GM18861 (cell line): ENCODE measurements around the gene GPR89A.
"Not testable (repeated sequence)": the region's sequence is repeated elsewhere in the genome, so short reads cannot be mapped to it uniquely, and the experiment has no call there.

Source experiments
- ATAC-seq: cut with Tn5 transposase; IDR thresholded peaks from one replicate; pipeline ENCODE4 v1.9.1; 2021; ENCODE audit not compliant: unreplicated experiment

The GPR89A gene

DNA sequence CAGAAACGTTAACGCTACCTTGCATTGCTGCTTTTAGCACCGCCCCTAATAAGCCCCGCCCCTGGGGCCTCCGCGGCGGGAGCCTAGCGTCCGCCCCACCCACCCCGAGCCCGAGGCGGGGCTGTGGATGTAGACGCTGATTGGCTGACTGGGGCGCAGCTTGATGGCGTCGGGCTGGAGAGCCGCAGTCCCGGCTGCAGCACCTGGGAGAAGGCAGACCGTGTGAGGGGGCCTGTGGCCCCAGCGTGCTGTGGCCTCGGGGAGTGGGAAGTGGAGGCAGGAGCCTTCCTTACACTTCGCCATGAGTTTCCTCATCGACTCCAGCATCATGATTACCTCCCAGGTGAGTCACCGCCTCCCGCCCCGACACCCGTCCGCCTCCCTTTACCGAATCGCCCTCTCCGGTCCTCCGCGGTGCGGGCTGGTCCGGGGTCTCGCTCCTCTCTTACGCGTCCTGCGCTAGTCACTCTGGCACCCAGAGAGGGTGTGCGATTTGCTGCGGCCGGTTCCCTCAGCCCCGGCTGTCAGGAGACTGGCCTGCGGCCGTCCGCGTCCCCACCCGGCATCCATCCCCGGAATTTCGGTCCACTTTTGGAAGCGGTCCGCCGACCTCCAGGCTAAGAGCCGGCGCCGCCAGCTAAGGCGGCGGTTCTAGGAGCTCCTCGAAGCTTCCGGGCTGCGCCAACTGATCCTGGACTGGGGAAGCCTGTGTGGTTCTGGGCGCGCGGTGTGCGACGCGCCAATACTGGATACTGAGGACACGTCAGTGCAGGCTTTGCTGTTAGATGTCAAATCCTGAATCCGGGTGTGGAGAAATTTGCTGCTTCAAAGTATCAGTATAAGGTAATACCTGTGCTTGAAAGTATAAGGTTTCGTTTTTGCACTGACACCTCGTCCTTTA is at the start of gene GPR89A:
Gene GPR89A (plus strand): TSS at position 156 of the 901 bp plus-strand sequence. CDS start 146 bp downstream, at position 302.
- ATAC-seq = peak; percentile 85

DNA sequence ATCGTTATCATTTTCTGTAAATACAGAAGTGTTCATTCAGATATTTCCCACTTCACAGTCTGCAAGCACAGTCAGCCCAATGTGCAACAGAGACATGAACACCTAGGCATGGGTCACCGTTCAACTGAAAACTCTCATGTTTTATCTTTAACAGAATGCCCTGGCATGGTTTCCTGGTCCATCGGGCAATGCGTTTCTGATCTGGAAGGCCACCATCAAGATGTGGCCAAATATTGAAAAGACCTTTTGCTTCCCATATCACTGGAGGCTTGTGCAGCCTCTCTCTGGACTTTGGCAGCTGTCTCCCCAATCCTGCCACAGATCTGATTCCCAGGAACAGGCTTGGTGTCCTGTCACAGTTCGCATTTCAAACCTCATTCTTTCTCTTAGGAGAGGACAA is 21.0 kb upstream of the GPR89A start:
- ATAC-seq = not testable (repeated sequence)

DNA sequence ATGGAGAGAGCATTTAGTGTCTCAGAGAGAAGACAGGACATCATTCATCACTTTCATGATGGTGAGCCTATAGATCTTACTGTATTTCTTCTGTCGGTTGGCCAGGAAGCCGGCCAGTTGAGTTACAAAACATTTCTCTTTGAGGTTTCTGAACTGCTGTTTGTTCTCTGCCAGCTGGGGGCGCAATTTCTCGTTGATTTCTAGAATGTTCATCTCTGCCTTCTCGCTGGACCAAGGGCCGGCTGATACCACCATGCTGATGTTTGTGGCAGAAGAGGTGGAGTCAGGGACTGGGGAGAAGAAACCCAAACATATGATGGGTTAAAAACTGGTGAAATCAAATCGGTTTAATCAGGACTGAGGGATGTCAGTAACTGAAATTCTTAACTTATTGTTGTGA is 17.0 kb upstream of the GPR89A start:
- ATAC-seq = not testable (repeated sequence)

DNA sequence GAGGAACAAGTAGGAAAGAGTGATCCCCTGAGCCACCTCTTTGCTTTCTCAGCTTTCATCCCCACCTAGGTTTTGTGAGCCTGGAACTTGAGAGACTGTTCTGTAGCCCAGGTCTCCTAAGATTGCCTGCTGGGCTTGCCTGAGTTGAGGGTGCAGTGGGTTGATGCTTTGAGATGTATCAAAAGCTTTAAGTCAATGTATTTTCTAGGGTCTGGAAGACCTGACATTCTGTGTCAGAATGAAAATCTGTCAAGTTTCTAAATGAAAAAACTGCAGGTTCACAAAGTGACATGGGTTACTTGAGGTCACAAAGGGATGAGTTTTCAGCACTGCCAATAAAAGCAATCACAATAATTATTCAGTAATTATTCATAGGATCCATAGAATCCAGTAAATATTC is 15.4 kb upstream of the GPR89A start:
- not testable (repeated sequence) for ATAC-seq

DNA sequence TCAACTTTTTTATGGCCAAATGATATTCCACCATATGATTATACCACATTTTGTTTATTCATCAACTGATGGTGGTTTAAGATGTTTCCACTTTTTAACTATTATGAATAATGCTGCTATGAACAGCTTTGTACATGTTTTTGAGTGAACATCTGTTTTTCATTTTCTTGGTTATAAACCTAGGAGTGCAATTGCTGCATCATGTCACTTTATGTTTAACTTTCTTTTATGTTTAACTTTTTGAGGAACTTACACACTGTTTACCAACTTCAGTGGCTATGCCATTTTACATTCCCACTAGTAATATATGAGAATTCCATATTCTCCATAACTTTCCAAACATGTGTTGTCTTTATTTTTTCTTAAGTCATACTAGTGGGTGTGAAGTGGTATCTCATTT is 12.4 kb upstream of the GPR89A start:
- ATAC-seq = not testable (repeated sequence)

DNA sequence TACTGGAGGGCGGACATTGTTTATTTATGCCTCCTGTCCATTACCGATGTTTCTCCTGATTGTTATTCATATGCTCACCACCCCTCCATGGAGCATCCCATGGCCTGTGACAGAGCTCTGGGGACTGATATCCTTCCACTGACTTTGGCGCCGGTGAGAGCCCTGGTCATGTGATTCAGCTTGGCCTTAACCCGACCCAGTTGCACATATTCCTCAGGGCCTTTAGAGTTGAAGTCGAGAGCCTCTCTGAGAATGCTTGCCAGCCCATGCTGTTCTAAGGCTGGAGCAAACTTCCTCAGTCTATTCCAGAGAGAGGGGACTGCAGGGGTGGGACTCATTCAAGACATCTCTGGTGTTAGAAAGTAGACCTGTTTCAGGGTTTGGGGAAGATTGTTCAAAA is 11.6 kb upstream of the GPR89A start:
- ATAC-seq = not testable (repeated sequence)

DNA sequence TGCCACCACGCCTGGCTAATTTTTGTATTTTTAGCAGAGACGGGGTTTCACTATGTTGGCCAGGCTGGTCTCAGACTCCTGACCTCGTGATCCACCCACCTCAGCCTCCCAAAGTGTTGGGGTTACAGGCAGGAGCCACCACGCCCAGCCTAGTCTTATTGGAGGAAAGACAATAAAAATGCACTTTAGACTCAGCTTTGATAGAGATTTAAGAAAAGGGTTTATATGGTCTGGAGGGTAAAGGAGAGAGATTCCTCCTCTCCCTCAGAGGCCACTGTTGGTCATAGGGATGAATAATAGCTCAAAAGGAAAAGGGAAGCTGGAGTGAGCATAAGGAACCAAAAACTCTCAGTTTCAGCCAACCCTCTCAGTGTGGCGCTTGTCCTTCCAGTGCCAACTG is 8.4 kb upstream of the GPR89A start:
- not testable (repeated sequence) for ATAC-seq

DNA sequence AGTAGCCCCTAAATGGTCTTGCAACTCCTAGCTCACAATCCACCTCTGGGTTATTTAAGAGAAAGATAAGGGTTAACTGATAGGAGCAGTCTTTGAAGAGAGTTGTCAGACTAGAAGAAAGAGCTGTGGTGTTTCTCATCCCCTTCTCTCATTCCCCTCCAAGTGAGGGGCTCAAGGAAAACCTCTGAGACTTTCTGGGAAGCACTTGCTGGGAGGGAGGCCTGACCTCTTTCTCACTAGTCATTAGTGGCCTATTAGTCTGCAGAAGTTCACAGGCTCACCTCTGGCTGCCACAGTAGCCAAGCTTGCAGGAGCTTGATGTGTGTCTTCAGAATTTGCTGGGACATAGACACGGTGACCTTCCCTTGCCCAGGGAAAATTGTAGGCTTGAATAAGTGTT is 6.2 kb upstream of the GPR89A start:
- ATAC-seq = no peak

DNA sequence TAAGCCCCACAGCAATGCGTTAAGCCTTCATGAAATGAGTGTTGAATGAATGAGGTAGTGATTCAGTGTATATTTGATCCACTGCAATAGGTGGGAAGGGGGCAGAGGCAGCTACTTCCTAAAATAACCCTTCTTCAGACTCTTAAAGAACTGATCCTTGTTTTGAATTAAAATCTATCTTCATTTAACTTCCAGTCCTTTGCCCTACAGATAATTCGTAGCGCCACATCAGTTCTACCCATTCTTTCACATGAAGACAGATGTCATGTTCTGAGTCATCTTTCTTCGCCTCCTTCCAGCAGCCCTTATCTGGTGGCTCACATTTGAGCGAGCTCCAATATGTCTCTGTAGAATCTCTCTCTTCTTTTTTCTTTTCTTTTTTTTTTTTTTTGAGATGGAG is 948 bp upstream of the GPR89A start:
- not testable (repeated sequence) for ATAC-seq

DNA sequence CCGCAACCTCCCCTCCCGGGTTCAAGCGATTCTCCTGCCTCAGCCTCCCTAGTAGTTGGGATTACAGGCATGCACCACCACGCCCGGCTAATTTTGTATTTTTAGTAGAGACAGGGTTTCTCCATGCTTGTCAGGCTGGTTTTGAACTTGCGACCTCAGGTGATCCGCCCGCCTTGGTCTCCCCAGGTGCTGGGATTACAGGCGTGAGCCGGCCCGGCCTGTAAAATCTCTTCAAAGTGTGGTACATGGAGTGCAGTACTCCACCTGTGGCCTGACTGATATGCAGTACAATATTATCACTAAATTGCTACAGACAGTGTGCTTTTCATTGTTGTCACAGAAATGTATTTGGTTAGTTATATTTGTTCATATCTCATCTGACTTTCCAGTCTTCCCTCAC is 499 bp upstream of the GPR89A start:
- not testable (repeated sequence) for ATAC-seq

DNA sequence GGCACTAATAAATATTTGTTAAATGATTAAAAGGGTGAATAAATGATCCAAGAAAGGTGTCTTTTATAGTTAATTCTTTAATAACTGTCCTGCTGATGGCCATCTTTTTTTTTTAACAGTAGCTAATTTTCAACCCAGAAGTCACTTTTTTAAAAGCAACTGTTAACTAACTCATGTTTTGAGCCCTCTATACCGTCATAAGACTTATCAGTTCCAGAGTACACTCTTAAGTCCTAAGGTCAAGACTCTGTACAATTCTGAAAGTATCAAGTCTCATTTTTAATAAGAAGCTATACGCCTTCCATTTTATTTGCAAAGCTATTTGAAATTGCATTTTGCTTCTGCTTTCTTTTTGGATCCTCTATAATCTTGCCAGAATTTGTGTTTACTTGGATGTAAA is 3.0 kb downstream of the GPR89A start:
- not testable (repeated sequence) for ATAC-seq

DNA sequence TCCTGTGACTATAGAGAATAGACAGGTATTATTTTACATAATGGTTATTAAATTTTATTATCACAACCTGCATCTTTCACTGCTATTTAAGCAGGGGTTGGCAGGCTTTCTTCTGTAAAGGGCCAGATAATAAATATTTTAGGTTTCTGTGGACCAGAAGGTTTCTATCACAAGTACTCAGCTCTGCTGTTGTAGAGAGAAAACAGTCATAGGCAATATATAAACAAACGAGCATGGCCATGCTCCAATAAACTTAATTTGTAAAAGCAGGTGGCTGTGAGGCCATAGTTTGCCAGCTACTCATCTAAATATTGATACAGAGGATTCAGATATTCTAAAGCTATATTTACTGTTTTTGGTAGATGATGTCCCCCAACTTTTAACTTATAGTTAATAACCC is 12.3 kb downstream of the GPR89A start:
- ATAC-seq = not testable (repeated sequence)

DNA sequence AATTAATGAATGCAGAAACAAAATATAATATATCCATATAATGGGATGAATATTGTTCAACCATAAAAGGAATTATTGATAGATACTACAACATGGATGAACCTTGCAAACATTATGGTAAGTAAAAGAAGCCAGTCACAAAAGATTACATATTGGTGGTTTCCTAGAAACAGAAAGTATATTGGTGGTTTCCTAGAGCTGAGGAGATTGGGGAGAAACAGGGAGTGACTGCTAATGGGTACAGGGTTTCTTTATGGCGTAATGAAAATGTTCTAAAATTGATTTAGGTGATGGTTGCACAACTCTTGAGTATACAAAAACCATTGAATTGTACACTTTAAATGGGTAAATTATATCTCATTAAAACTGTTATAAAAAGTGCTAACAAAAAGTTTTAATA is 14.4 kb downstream of the GPR89A start:
- not testable (repeated sequence) for ATAC-seq

DNA sequence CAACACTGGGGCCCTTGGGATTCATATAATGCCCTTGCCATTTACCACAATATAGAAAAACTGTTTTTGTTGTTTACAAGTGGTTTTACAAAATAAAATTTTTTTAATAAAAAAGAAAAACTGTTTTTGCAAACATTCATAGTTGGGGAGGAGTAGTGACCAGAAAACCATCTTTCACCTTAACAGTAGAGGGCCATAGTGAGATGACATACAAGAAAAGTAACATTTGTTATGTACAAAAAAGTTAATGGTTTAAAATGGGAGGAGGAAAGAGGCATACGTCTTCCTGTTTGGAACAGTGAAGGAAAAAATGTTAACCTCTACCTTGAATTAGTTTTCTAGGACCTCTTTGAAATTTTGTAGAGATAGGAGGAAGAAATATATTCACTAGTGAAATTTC is 28.4 kb downstream of the GPR89A start:
- ATAC-seq = not testable (repeated sequence)

DNA sequence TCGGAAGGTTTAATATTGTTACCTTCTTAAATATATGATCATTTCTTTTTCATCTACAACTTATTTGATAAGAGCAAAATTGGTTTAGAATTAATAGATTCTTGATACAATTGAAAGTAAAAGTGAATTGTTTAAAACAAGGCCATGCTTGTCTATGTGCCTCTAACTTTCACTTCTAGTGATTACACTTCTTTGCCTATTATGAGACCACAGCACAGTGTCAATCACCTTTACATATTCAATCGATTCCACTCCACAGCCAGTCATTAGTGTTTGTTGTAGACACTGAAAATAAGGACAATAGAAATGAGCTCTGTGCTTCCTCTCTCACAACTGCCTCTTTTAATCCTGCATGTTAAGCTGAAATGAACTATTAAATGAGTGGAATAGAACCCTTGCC is 34.1 kb downstream of the GPR89A start:
- not testable (repeated sequence) for ATAC-seq

DNA sequence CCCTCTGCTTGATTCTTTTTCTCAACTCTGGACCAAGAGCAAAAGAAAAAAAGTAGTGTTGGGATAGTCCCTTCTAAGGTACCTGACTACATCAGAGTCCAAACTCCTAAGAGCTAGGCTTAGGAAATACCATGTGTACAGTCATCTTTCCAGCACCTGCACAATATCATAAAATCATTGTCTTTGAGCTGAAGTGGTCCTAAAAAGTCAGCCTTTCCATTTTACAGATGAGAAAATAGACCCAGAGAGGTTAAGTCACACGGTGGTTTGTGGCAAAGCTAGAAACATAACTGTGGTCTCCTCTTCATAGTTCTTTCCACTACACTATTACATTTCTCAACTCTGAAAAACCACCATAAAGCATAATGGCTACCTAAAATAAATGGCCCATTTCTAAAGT is 36.2 kb downstream of the GPR89A start:
- not testable (repeated sequence) for ATAC-seq

DNA sequence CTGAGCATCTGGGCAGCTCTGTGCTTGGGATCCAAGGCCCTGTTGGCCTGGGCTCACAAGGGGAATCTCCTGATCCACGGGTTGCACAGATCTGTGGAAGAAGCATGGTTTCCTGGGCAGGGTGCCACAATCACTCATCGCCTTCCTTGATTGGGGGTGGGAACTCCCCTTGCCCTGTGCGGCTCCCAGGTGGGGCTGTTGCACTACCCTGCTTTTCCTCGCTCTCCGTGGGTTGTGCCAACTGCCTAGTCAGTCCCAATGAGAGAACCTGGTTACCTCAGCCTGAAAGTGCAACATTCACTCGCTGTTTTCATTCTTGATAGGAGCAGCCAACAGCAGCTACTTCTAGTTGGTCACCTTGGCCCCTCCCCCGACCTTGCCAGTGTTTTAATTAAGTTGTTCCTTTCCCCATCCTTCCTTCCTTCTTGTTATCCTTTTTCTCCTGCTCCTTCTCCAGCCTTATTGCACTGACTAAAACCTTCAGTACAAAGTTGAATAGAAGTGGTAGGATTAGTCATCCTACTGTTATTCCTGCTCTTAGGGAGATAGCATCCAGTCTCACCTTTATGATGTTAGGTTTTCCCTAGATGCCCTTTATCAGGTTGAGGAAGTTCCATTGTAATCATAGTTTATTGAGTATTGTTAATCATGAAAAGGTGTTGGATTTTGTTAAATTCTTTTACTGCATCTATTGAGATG is 48.6 kb downstream of the GPR89A start:
- ATAC-seq = not testable (repeated sequence)

DNA sequence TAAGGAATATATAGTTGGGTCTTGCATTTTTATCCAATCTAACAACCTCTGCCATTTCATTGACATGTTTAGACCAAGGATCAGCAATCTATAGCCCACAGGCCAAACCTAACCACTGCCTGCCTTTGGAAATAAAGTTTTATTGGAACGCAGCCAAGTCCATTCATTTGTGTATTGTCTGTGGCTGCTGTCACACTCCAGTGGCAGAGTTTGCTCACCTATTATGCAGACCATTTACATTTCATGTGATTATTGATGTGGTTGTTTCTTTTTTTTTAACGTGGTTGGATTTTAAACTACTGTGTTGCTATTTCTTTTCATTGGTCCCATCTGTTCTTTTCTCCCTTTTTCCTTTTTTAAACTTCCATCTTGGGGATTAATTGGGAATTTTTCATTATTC is 54.7 kb downstream of the GPR89A start:
- ATAC-seq = peak; percentile 64

DNA sequence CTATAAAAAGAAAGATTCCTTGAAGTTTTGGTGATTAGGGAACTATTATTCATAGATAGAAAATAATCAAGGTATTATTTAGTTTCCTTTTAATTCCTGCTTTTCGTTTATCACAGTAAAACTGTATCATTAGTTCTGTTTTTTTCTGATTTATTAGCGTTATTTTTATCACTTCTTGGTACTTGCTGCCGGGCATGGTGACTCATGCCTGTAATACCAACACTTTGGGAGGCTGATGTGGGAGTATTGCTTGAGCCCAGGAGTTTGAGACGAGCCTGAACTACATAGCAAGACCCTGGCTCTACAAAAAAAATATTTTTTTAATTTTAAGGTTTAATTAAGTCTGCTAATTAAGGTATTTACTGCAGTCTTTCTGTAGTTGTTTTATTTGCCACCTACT is 57.2 kb downstream of the GPR89A start:
- not testable (repeated sequence) for ATAC-seq

DNA sequence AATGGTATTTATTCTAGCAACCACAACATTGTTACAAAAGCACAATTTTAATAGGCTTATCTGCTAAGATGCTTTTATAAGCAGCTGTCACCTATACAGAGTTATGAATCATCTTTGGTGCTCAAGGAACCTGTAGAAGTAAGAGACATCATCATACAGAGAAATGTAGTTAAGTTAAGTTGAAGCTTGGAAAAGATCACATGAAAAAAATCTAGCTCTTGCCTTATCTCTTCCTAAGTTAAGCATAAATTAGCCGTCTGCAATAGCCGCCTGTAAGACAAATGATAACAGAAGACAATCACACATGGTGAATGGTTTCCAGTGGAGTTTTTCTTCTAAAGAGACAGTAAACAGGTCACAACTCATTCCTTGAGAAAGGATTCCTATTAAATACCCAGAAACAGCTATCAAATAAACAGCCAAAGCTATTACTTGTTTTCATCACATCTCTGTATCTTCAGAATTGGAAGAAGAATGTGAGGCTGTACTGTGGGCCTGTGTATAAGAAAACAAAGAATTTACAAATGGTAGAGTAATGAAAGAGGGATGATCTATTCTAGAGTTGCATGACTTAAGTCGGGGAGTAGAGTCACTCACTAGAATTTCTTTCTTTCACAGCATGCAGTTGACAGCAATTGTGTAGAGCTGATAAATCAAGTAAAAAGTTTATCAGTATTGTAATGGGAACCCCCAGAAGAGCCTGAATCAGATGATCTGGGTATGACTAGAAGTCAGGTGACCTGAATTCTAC is 63.4 kb downstream of the GPR89A start:
- ATAC-seq = not testable (repeated sequence)

DNA sequence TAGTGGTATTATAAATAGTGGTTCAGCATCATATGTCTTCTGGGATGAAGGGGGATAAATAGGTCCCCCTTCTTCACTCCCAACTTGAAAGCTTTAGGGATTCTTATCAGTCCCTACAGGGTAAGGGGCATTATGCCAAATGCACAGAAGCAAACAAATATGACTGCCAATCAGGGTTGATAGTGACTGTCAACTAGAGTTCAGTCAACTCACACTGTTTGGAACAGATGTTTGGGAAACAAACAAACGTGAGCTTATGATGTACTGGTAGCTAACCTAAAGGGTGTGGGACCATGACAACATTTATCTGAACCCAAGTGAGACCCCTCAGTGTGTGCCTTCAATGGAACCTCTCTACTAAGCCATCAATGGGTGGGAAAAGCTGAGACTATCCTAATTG is 65.4 kb downstream of the GPR89A start:
- ATAC-seq = not testable (repeated sequence)
